ENCODE data around the gene IL1B.

Gene IL1B

DNA sequence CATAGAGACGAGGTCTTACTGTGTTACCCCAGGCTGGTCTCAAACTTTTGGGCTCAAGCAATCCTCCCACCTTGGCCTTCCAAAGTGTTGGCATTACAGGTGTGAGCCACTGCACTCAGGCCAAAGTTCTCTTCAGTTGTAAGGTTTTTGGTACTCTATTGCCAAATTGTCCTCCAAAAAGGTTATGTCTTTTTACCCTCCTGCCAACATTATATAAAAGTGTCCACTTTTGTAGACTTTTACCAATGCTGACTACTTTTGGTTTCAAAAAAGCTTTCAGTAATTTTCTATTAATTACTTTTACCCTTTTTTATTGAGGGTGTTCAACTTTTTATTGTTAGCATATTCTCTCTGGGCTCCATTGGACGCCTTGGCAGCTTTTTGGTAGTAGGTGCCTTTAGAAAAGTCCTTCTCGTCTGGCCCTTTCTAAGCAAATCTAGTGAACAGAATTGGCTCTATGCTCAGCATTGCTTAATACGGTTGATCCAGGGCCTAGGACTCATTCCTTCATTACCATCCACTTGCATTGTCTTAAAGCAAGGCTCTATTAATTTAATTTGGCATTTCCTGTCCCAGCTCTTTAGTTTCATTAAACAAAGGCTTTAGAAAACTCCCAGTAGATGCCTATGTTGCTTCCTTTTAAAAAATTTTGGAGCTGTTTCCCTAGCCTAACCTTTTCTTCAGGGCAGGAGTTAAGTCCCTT lies 35.5 kb downstream of the IL1B start:
- no peak for DNase-seq

DNA sequence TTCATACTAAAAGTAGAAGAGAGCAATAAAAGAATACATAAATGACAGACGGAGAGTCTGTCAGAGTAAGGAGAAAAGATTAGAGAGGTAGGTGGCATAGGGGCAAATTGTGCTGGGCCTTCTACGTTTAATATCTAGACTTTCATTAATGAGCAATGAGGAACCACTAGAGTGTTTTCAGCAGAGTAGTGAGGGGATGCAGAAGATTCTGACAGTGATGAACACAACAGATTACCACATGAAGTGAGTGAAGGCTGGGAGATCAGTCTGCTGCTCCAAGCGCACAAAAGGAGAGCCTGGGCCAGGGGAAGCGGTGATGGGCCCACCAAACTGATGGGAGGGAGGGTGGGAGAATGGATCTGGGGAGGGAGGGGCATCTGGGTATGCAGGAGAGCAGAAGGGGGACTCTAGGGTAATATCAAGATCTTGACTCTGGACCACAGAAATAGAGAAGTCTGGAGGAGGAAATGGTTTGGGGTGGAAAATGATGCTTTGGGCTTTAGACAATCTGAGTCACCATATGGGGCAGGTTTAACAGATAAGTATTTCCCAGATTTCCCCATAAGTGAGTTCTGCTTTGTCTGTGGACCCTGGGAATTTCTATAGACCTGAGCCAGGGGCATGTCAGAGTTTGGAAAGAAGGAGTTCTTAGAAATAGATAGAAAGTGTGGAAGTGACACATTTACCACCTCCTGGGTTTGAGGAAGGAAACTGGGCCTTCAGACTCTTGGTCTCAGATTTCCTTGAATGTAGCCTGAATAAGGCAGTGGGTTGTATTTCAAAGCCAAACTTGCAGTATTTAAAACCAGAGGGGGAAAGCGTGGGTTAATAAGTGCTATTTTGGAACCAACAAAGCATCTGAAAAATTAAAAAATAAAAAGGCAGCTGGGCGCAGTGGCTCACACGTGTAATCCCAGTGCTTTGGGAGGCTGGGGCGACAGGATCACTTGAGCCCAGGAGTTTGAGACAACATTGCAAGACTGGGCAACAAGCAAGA lies 37.3 kb downstream of the IL1B start:
- no peak for DNase-seq

DNA sequence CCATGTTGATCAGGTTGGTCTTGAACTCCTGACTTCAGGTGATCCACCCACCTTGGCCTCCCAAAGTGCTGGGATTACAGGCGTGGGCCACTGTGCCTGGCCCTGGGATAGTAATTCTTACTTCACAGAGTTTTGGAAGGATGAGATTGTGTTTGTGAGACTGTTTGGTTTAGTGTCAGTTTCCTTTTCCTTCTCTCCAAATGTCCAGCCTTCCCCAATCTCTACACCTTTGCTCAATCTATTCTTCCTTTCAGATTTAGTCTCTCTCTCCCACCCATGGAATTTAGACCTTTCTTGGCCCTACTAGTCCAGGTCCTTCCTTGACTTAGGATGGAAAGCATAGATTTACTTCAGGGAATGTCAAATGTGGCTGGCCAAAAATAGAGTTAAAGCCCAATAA lies 40.1 kb downstream of the IL1B start:
- DNase-seq: no peak

DNA sequence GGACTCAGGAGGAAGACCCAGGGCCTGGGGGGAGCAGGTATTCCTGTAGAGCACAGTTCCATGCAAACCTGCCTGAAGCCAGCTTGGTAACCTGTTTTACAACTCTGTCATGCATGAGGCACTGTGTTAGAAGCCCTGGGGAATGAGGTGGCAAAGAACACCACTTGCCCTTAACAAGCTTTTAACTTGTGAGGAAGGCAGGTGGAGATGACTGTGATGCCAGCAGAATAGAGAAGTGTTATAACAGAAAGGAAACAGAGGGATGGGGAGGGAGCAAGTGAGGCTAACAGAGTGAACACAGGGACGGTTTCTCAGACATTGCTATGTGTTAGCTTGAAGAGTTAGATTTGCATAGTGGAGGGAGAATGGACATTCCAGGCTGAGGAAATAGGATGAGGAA lies 40.8 kb downstream of the IL1B start:
- DNase-seq: no peak

DNA sequence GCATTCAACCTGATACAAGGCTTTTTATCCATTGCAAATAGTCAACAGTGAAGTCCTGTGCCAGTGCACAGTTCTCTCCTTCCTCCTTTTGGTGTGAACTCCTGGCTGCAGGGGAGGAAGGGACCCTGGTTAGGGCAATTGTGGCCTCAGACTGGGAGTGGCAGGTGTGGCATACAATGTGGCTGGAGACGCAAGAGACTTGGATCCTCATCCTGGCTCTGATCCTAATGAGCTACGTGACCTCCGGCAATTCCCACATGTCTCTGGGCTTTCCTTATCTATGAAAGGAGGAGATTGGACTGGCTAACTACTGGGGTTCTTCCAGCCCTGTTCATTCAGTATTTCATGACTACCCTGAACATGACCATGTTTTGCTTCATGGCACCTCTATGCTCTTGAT lies 41.7 kb downstream of the IL1B start:
- no peak for DNase-seq

DNA sequence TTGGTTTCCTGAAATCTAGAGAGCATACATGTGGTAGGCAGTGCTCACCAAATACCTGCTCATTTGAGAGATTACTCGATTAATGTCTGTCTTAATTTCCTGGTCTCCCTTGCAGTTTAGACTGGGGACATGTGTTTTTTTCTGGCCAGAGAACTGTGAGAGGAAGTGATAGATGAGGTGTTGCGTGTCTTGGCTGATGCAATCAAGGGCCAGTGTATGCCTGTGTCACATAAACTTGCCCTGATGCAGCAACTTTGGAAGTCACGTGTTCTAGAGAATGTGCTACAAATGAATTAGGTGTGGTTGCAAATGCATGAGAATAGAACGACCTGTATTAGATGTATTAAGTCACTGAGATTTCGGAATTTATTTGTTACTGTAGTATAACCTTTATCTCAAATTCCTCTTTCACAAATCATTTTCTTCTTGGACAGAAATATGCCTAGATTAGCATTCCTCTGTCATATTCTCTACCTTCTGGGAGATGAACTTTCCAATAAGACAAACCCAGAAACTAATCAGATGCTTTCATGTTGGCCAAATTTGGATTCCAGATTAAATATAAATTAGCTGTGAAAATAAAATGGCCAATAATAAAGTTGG lies 42.3 kb downstream of the IL1B start:
- DNase-seq: no peak

DNA sequence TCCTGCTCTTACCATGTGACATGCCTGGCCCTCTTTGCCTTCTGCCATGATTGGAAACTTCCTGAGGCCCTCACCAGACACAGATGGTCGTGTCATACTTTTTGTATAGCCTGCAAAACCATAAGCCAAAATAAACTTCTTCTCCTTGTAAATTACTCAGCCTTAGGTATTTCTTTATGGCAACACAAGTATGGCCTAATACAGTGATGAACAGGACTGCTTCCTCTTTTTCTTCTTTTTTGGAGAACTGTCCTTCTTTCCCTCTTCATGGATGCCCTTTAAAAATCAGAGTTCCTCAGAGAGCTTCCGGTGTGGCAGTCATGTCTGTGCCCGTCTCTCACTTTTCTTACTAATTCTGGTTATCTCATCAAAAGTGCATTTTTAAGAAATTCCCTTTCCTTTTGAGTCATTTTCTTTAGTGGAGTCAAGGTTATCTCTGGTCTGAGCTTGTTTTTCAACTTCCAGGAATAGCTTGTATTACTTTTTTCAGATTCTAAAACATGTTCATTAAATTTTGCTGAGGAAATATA lies 43.1 kb downstream of the IL1B start:
- DNase-seq: no peak

DNA sequence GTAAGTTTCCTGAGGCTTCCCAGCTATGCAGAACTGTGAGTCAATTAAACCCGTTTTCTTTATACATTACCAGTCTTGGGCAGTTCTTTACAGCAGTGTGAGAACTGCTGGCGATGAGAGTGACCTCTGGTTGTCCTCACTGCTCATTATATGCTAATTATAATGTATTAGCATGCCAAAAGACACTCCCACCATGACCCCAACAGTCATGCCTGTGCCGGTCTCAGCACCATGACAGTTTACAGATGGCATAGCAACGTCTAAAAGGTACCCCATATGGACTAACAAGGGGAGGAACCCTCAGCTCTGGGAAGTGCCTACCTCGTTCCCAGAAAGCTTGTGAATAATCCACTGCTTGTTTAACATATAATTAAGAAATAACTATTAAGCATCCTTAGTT lies 44.2 kb downstream of the IL1B start:
- DNase-seq: no peak

DNA sequence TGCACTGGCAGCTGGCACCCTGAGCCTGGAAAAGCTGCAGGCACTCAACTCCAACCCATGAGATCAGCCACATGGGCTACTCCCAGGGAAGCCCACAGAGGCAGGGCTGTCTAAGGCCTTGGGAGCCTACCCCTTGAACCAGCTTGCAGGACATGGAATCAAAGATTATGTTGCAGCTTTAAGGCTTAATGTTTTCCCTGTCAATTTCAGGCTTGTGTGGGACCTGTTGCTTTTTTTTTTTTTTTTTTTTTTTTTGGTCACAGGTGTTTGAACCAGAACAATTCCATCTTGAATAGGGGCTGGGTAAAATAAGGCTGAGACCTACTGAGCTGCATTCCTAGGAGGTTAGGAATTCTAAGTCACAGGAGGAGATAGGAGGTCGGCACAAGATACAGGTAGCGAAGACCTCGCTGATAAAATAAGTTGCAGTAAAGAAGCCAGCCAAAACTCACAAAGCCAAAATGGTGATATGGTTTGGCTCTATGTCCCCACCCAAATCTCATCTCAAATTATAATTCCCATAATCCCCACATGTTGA lies 44.8 kb downstream of the IL1B start:
- no peak for DNase-seq

DNA sequence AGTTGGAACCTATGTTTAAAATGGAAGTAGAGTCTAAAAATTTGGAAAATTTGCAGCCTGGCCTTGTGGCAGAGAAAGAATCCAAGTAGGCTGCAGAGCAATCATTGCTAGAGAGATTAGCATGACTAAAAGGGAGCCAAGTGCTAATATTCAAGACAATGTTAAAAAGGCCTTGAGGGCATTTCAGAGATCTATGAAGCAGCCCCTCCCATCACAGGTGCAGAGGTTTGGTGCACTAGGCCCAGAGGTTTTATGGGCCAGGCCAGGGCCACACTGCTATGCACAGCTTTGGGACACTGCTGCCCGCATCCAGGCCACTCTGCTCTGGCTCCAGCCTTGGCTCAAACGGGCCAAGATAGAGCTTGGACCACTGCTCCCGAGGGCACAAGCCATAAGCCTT lies 45.6 kb downstream of the IL1B start:
- no peak for DNase-seq

DNA sequence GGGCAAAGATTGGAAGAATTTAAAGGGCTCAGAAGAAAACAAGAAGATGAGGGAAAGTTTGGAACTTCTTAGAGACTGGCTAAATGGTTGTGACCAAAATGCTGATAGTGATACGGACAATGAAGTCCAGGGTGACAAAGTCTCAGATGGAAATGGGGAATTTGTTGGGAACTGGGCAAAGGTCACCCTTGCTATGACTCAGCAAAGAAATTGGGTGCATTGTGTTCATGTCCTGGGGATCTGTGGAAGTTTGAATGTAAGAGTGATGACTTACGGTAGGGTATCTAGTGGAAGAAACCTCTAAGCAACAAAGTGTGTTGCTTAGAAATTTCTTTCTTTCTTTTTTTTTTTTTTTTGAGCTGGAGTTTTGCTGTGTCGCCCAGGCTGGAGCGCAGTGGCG lies 46.3 kb downstream of the IL1B start:
- no peak for DNase-seq

DNA sequence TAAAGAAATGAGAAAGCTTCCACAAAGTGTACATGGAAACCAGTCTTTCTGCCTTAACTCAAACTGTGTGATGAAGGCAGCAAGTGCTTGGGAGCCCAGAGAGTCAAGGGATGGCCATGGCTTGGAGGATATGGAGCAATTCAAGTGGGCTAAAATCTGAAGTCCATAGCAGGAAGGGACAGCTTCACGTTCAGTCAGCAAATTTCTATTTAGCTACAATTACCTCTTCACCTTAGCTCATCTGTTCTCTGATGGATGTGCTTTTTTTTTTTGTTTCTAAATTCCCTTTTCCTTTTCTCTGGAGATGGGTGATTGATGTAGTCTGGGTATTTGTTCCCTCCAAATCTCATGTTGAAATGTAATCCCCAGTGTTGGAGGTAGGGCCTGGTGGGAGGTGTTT lies 47.4 kb downstream of the IL1B start:
- DNase-seq: no peak

DNA sequence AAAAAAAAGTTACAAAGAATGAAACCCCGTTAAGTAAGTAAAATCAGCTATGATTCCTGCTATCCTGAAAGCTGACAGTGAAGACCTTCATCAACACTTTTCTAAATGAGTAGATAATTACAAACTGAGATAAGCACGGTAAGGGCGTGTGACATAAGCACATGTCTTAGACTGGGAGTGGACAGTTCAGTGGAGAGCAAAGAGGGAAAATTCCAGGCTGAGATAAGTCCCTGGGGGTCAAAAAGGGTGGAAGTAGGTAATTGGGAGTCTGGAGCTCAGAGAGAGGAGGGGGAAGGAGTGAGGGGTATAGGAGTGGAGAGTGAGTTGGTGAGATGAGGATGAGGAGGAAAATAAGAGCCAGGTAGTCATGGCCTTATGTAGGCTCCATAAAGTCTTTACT lies 47.9 kb downstream of the IL1B start:
- no peak for DNase-seq

DNA sequence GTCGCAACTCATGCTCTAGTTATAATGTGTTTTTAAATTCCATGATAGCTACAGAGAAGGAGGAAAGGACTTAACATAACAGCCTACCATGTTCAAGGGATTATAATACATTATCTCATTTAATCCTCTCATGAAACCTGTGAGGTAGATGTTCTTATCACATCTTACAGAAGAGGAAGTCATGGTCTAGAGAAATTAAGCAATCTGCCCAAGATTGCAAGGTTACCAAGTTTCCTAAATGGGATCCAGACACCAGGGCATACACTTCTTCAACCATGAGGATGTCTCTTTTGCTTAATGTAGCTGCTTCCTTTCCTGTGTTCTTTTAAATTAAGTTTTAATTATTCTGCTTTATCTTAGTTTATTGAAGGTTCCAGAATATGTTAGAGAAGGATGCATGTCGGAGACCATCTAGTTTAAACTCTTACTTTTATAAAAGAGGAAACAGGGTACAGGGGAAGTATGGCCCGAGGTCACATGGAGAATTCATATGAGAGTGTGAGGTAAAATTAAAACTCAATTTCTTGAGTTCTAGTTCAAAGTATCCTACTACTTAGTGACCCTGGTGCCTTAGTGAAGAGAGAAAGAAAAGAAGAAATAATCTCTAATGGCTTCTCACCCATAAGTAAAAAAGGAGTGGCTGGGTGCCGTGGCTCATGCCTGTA lies 48.7 kb downstream of the IL1B start:
- DNase-seq: no peak

DNA sequence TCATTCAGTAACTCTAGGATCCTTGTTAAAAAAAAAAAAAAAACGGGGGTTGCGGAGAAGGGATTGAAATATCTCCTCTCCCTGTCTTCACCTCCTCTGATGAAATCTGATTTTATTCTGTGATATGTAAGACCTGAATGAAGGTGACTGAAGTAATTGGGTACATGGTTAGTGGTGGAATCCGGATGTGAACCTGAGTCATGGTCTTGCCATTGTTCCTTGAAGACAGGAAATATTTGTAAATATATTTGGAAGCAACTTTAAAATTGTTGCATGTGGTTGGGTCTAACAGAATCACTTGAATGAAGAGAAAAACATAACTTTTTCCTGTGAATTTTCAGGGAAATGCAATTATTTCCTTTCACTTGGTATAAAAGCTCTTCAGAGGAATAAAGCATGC lies 49.3 kb downstream of the IL1B start:
- no peak for DNase-seq

DNA sequence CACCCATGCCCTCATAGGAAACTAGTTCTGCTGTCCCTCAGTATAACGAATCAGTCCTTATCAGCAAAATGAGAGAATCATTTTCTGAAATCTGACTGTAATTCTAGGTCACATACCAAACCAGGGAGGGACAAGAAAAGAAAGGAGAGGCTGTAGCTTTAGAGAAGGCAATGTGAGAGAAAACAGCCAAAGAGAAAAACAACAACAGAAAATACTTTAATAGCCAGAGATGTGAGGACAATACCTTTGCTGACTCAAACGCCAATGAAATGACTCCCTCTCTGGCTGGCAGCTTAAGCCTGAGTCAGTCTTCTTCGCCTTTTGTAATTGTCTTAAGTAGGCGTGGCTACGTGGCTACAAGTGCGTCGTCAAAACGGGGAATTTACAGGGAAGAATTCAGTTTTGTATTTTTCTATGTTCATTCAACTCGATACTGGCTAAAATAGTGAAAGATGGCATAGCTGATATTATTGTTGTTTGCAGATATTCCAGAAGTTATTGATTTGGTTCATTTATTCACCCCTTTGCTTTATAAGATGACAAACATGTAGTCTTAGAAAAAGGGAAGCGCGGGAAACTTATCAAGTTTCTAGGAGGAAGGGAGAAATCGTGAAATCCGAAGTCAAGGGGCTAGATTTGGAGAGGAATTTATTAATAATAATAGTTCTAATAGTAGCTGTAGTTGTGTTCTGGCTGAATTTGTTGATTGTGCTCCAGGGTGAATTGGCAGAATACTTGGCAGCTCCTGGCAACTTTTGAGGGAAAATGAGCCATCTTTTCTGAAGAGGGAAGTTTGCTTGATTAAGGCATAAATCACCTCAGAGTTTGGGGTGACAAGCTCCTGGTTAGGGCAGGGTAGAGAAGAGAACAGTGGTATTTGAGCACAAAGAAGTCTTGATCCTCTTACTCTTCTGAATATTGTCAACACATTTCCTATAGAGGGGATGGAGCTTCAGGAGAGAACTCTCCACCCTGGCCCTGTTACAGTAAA lies 52.1 kb downstream of the IL1B start, which contains the start of gene IL1A:
IL1A (minus strand) TSS at position 295 of the 991 bp plus-strand sequence. CDS start 723 bp downstream, outside the sequence.
- no peak for DNase-seq

DNA sequence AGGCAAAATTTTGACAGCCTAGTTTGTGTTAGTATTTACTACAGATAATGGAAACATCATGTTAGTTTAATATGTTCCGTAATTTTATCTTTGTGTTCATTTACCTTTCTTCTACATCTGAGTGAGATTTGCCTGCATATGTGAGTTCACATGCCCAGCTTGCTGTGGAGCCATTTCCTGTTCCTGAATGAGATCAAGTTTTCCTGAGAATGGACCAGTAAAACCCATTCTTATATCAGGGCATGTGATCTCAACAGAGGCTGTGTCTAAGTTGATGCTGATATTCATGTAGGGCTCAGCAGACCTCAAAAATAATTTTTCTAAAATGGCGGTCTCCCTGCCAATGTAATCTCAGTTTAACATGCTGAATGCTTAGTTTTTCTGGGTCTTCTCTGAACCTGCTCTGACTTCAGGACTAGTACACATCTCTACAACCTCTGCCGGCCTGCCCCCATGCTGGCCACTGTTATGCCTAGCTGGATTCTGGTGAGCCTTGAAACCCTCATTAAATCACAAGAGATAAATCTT lies 53.3 kb downstream of the IL1B start:
- no peak for DNase-seq

DNA sequence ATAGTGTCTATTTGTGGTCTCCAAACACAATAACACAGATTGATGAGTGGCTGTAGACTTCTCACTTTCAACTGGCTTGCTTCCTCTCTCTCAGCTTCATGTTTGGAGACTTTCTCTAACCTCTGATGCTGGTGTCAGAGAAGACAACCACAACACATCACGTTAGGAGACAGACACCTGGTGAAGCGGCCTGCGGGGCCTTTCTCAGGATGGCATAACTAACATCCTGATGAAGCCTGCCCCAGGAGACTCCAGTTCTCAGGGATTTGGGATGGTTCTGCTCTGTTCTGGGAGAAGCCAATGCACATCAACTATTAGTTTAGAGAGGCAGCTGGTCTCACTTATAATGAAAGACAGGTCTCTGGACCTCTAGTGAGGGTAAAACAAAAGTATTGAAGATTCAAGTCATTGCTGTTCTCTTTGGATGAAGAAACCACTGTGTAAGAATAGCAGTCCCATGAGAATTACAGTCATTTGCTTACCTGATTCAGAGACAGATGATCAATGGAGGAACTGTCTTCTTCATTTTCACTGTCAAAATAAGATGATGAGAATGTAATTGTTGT lies 54.3 kb downstream of the IL1B start:
- no peak for DNase-seq

Data from activated effector memory CD4-positive, alpha-beta T cell treated with Interleukin-2 at 50 U/mL for 16 hours (primary cell).